Activated naive CD8-positive, alpha-beta T cell treated with anti-CD3 and anti-CD28 coated beads, Interleukin-2, amount 50 U/mL, for 16 hours (primary cell): ENCODE measurements around the gene NID2.

ENCODE experiments used
- DNase-seq: peaks from one replicate; pipeline ENCODE4 v3.0.0-alpha.2; 2020; ENCODE audit warnings: low read depth, low spot score

NID2 gene

GRCh38 chr14:52068615-52069306, at the start of gene NID2:
NID2 (minus strand) TSS chr14:52069059; CDS start chr14:52068994, 65 bp downstream.
- DNase-seq: peak; percentile 5

- no peak for DNase-seq
Observed at GRCh38 chr14:52117111-52117832, 48.4 kb upstream of the NID2 start.

- DNase-seq: no peak
Observed at GRCh38 chr14:52115286-52115685, 46.4 kb upstream of the NID2 start.

GRCh38 chr14:52112336-52113018, 43.6 kb upstream of the NID2 start:
- DNase-seq: no peak

GRCh38 chr14:52111583-52111982, 42.7 kb upstream of the NID2 start:
- DNase-seq: no peak

- DNase-seq: no peak
Observed at GRCh38 chr14:52110441-52111086, 41.7 kb upstream of the NID2 start.

GRCh38 chr14:52108823-52109222, 40.0 kb upstream of the NID2 start:
- DNase-seq: no peak

- DNase-seq: no peak
Observed at GRCh38 chr14:52106840-52107239, 38.0 kb upstream of the NID2 start.

- no peak for DNase-seq
Observed at GRCh38 chr14:52103416-52103815, 34.6 kb upstream of the NID2 start.

GRCh38 chr14:52095794-52096193, 26.9 kb upstream of the NID2 start:
- no peak for DNase-seq

GRCh38 chr14:52095336-52095735, 26.5 kb upstream of the NID2 start:
- no peak for DNase-seq

- no peak for DNase-seq
Observed at GRCh38 chr14:52094546-52095271, 25.9 kb upstream of the NID2 start.

- no peak for DNase-seq
Observed at GRCh38 chr14:52091928-52092327, 23.1 kb upstream of the NID2 start.

GRCh38 chr14:52090936-52091335, 22.1 kb upstream of the NID2 start:
- no peak for DNase-seq

- no peak for DNase-seq
Observed at GRCh38 chr14:52089218-52089617, 20.4 kb upstream of the NID2 start.

GRCh38 chr14:52086711-52087110, 17.9 kb upstream of the NID2 start:
- no peak for DNase-seq

- DNase-seq: no peak
Observed at GRCh38 chr14:52082903-52083302, 14.0 kb upstream of the NID2 start.

- DNase-seq: no peak
Observed at GRCh38 chr14:52081964-52082363, 13.1 kb upstream of the NID2 start.

GRCh38 chr14:52080808-52081755, 12.2 kb upstream of the NID2 start:
- DNase-seq: no peak

- no peak for DNase-seq
Observed at GRCh38 chr14:52080158-52080800, 11.4 kb upstream of the NID2 start.
